ENCODE measurements around the gene FGL2.

DNA sequence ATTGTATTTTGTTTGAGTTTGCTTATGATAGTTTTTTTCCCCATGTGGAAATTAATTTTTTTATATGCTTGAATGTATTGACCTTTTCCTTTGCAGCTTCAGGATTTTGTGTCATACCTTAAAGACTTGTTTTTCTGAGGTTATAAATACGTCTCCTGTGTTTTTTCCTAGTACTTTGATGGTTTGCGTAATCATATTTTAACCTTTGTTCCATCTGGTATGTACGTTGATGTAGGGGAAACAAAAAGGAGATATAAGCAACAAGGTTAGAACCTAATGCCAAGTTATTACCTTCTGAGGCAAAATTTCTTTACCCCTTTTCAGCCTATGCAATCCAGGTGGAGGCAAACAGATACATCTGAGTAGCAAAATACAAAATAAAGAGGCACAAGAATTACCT is 17.9 kb downstream of the FGL2 start:
- TF ChIP-seq CTCF (IDR thresholded peaks at IDR 0.05): no peak
- no peak for TF ChIP-seq POLR2A (IDR thresholded peaks at IDR 0.05)

Measured in testis (tissue), 2 donors.